Stimulated activated CD4-positive, alpha-beta T cell treated with anti-CD3 and anti-CD28 coated beads, Interleukin-2, amount 100 ng/mL, for 48 hours (primary cell): ENCODE data around the gene EPHA8.

ENCODE experiments used
- DNase-seq, 2 donors: peaks; one replicate each; pipeline ENCODE4 v3.0.0-alpha.2; 2020

EPHA8 gene

DNA sequence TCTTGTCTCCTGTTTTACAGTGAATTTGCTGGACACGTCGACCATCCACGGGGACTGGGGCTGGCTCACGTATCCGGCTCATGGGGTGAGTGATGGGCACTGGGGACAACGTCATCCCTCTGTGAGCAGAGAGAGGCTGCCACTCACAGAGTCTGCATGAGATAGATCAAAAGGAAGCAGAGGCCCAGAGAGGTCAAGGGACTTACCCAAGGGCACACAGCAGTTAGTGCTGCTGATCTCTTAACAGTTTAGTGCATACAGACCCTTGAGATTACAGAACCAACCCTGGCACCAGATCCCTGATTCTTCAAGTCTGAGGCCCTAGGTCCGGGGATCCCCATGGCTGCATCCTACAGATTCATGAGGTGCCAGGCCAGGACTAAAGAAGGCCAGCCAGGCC, 6.0 kb downstream of the EPHA8 start:
- no peak for DNase-seq

DNA sequence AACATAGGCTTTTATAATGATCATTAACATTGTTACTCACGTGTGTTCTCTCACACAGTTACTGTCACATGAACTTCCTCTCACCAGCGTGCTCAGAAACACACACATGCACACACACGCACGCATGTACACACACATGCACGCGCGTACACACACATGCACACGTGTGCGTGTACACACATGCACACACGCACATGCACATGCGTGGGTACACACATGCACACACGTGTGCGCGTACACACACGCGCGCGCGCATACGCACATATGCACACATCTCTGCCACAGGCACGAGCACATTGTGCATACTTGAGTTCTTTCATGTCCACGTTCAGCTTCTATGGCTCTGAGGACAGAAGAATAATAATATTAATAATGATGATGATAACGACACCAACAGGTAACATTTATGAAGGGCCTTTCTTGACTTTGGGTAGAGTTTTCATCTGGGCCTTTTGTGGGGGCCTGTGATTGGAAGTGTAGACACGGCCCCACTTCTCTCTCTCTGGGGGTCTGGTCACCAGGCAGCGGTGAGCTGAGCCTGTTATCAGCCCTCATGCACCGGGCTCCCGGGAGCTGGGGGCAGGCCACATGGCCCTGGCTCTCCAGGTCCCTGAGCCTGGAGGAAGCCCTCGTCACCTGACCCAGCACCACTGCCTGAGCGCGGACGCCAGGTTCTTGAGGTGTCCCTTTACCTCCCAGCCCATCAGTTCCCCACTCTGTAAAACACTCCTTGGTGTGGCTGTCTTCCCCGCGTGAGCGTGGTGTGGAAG, 7.0 kb downstream of the EPHA8 start:
- no peak for DNase-seq

DNA sequence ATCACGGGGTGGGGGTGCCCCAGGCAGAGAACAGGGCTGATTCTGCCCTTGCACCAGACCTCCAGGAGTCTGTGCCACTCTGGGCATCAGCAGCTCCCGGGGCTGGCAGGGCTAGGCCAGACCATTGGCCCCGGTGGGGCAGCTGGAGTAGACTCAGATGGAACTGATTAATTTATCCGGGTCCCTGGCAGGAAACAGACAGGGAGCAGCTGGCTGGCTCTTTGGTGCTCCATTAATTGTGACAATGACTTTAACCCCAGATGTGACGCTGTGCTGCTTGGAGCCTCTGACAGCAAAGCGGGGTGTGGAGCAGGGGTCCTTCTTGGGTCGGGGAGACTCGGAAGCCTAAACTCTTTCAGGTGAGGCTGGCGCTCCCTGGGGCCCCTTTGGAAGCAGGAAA, 9.5 kb downstream of the EPHA8 start:
- no peak for DNase-seq

DNA sequence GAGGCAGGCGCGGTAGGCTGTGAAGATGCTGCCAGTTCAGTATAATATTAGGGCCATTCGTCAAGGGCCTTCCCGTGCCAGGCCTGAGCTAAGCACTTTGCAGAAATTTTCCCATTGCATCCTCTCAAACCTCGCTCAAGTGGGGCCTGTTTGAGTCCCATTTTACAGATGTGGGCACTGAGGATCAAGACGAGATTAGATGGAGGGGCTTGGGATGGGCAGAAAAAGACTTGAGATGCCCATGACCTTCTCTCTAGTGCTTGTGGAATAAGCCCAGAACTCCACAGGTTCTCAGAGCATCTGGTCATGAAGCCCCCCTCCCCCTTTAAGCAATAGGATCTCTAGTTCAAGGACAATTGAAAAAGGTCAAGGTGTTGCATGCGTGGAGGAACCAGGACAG, 9.9 kb downstream of the EPHA8 start:
- no peak for DNase-seq

DNA sequence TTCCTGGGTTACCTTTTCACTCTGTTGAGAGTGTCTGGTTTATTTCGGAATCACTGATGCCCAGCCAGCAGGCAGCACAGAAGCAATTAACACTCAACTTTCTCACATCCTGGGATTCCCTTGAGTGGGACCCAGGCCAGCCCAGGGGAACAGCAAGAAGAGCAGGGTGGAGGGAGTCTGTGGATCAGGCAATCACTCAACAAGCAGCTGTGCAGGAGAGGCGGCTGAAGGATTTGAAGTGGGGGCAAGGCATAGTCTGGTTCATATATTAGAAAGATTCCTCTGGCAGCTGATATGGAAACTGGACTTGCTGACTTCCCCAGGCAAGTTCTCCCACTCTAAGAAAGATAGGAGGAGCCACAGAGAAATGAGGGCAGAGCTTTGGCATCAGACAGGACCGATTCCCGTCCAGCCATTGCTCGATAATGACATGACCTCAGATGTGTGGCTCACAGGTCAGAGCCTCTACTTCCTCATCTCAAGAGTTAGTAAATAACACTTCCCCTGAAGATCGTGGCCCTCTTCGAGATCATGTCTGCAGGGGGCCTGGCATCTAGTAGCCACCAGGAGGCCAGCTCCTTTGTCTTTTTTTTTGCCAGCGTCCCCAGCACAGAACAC, 12.4 kb downstream of the EPHA8 start:
- DNase-seq = no peak

DNA sequence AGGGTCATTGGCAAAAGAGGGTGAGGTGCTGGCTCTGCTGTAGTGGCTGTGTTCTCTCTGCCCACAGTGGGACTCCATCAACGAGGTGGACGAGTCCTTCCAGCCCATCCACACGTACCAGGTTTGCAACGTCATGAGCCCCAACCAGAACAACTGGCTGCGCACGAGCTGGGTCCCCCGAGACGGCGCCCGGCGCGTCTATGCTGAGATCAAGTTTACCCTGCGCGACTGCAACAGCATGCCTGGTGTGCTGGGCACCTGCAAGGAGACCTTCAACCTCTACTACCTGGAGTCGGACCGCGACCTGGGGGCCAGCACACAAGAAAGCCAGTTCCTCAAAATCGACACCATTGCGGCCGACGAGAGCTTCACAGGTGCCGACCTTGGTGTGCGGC, 12.9 kb downstream of the EPHA8 start:
- no peak for DNase-seq

DNA sequence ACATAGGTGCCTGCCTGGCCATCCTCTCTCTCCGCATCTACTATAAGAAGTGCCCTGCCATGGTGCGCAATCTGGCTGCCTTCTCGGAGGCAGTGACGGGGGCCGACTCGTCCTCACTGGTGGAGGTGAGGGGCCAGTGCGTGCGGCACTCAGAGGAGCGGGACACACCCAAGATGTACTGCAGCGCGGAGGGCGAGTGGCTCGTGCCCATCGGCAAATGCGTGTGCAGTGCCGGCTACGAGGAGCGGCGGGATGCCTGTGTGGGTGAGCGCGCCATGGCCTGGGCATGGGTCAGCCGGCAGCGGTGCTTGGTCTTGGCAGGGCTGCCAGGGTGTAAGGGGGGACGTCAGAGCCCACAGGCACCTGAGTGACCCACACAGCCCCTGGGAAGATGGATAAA, 13.3 kb downstream of the EPHA8 start:
- no peak for DNase-seq

DNA sequence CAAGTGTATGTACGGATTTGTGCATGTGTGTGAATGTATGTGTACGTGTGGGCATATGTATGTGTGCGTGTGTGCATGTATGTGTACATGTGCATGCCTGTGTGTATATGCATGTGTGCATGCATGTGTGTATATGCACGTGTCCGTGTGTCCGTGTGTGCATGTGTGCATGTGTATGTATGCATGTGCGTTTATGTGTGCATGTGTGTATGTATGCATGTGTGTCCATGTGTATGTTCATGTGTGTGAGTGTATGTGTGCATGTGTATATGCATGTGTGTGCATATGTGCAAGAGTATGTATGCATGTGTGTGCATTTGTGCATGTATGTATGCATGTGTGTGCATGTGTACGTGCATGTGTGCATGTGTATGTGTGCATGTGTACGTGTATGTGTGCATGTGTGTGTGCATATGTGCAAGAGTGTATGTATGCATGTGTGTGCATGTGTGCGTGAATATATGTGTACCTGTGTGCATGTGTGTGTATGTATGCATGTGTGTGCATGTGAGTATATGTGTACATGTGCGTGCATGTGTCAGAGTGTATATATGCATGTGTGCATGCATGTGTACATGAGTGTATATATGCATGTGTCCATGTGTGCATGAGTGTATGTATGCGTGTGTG, 15.6 kb downstream of the EPHA8 start:
- DNase-seq = no peak

DNA sequence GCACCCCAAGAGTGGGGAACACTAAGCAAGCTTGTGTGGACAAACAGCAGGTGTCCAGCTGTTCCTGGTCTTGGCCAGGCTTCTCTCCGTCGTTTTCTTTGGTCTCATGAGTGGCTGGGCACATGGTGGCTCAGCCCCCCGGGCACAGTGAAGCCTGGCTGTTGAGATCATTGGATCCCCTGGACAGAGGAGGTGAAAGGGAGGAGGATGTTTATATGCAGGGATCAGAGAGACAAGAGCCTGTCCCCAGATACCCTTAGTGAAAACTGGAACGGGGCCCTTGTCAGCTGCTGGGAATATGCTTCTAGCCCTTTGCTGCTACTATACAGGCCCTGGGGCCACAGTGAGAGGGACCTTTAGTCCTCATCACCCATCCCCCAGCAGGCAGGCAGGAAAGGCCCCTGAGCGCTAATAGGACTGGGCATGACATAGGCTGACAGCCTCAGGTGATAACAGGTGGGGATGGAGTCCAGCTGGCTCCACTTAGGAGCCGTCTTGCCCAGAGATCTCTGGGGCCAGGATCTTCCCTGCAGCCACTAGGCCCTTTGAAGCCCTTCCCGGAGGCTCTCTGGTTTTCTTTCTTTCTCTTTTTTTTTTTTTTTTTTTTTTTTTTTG, 16.4 kb downstream of the EPHA8 start:
- no peak for DNase-seq

DNA sequence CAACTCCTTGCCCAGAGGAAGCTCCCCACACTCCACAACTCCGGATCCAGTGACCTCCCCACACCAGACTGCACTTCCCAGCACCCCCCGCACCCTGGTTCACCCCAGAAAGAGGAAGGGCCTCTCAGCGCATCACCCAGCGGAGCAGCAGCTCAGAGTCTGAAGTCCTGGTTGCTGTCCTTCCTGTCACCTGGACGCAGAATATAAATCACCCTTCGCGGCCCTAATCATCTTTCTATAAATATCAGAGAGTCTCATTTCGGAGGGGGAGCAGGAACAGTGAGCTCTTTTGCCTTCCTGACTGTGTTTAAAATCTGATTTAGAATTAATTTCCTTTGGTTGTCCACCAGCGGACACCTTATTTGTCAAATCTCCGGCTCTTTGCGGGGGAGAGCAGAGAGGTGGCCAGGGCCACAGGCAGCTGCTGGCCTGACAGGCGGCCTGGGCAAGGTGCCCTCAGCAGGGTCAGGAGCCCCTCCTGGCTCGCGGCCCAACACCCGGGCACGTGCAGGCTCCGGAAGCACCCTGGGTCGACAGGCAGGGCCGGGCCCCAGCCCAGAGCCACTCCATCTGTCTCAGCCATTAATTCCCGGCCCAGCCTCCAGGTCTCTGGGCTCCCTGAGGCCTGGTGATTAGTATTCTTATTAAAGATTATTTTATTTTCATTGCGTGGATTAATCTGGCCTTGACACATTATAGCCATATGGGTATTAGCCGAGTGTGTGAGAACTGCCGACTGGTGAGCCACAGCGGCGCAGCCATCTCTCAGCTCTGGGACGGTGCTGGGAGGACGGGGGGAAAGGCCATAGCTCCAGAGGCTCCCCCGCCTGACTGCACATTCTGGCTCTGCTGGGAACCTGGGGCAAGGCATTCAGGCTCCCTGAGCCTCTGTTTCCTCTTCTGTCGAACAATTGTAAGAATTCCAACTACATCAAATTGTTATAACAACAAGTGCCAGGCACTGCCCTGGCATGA, 19.7 kb downstream of the EPHA8 start:
- no peak for DNase-seq

DNA sequence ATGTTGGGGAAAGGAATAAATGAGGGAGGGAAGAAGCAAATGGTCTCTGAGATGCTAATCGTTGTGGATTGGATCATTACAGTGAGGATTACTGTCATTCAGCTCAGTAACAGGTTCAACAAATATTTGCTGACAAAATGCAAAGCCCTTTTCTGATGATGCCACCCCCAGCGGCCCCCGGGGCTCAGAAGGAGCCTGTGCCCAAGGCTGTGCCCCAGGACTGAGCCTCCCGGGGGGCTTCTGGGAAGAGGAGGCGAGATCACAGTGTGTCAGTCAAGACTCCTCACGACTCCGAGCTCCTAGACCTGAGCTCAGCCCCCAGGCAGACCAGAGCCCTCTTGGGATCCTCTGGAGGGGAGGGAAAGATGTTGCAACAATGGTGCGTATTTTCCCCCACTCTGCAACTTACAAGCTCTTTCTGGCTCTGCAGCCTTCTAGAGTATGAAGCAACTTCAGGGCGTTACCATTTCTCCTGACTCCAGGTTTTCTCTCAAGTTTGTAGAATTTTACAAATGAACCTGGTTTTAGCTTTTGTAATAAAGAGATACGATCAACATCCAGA, 20.8 kb downstream of the EPHA8 start:
- DNase-seq = no peak

DNA sequence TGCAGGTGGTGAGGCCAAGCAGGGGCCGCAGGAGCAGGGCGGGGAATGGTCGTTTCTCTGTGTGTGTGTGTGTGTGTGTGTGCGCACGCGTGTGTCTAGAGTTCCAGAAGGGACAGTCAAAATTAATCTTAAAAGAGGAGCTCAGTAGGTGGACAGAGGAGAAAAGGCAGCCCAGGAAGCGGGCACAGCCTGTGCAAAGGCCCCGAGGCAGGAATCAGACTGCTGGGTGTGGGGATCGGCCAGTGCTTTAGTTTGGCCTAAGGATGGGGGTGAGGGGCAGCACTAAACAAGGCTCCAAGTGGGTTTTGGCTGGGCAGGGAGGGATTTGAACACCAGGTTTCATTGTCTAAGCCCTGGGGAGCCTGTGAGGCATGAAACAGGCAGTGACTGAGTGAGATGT, 21.7 kb downstream of the EPHA8 start:
- no peak for DNase-seq

DNA sequence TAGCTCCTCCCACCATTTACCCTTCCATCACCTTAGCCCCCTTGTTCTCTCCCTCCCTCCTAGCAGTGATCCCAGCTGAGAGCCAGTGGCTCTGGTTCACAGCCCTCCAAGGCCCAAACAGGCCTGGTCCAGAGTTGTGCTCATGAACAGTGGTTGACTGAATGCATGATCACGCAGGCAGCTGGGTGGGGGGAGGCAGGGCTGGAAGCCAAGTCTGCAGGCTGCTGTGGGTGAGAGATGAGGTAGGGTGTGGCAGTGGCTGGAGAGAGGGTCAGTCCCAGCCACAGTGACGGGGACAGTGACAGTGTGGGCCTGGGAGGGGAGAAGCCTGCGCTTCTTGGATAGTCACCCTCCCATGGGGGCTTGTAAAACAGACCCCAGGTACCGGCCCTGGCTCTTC, 22.2 kb downstream of the EPHA8 start:
- no peak for DNase-seq

DNA sequence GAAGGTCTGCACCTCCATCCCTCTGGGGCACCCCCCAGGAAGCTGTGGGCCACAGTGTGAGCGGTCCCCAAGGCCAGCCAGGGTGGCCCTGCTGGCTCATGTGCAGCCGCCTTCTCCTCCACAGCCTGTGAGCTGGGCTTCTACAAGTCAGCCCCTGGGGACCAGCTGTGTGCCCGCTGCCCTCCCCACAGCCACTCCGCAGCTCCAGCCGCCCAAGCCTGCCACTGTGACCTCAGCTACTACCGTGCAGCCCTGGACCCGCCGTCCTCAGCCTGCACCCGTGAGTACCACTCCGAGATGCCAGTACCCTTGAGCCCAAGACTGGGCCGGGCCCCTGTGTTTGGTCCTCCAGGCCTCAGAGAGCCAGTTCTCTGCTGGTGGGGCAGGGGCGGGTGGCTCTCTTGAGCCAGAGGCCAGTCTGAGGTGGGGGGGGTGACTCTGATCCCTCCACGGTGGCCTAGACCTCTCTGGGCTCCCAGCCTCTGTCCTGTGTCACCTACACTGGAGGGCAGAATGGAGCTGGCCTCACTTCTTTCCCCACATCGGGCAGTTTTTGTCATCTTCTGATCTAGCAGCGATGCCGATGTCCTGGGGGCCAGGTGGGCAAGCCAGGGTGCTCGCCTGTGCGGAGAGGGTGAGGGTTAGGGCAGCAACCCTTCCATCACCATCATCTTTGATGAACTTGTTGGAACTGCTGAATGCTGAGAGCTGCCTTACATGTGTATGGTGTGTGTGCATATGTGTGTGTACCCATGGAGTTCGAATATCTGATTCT, 23.3 kb downstream of the EPHA8 start:
- no peak for DNase-seq

DNA sequence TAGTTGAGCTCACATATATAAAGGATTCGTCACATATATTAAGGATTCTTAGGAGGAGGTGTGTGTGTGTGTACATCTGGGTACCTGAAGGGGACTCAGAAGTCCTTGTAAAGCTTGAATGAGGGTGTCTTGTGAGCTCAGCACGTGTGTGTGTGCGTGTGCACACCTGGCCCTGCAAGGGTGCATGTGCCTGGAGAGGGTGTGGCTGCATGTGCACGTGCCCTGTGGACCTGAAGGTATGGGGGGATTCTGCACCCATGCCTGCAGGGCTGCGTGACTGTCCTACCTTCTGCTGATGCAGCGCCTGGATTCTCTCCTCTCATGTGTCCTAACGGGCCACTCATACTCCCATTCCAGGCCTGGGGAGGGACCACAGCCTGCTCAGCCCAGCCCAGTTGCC, 24.0 kb downstream of the EPHA8 start:
- DNase-seq = no peak

DNA sequence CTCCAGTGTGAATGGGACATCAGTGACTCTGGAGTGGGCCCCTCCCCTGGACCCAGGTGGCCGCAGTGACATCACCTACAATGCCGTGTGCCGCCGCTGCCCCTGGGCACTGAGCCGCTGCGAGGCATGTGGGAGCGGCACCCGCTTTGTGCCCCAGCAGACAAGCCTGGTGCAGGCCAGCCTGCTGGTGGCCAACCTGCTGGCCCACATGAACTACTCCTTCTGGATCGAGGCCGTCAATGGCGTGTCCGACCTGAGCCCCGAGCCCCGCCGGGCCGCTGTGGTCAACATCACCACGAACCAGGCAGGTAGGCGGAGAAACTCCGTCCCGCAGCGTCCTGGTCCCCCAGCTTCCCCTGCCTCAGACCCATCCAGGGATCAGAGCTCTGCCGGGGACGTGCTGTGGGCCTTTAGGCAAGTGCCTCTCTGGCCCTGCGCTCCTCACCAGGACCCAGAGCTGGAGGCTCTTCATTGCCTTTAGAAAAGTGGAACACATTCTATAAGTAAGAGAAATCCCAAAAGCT, 25.7 kb downstream of the EPHA8 start:
- DNase-seq = no peak

DNA sequence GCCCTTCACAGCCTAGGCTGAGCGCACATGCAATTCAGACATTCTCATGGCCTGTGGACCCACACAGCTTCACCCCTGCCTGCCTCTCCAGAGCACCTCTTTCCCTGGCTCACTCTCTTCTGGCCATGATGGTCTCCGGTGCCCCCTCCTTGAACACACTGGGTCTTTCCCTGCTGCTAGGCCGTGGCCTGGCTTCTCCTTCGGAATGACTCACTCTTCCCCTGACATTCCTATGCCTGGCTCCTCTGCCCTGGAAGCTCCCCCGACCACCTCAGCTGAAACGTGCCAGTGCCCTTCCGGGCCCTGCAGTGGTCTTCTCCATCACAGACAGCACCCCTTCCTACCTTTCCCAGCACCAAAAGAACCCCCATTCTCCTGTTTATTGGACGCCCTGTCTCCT, 28.3 kb downstream of the EPHA8 start:
- no peak for DNase-seq

DNA sequence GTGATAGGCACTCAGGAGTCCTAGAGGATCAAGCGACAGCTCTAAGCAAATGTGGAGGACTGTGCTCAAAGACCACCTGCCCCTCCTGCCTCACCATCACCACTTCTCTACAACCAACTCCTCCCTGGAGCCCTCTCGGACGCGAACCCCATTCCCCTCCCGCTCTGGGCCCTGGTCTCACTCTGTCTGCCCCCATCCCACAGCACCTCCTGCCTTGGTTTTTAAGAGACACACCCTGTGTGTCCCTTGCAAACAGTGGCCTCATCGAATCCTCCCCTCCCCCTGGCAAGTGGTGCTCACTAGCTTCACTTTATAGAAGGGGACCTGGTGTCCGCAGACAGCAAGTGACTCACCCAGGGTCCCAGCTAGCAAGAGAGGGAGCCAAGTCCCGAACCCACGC, 28.8 kb downstream of the EPHA8 start:
- no peak for DNase-seq

DNA sequence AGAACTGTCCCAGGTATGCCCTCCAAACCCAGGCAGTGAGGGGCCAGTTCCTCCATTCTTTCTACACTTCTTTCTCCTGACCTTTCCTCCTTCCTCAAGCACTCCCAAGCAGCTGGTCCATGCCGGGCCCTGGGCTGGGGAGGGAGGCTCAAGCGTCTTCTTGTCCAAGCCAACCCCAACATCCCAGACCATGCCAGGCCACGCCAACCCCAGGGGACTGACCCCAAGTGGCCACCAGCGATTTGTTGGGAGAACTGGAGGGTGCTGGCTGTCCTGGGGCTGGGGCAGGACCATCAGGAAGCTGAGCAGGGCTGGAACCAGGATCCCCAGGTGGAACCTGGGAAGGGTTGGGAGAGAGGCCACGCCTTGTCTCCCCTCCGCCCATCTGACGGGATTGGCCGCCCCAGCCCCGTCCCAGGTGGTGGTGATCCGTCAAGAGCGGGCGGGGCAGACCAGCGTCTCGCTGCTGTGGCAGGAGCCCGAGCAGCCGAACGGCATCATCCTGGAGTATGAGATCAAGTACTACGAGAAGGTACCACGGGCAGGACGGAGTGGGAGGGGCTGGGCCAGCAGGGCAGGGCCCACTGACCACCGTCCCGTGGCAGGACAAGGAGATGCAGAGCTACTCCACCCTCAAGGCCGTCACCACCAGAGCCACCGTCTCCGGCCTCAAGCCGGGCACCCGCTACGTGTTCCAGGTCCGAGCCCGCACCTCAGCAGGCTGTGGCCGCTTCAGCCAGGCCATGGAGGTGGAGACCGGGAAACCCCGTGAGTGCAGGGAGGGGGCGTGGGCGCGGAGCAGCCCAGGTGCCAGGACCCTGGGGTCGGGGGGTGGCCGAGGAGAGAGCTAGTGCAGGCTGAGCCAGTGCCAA, 29.9 kb downstream of the EPHA8 start:
- no peak for DNase-seq

DNA sequence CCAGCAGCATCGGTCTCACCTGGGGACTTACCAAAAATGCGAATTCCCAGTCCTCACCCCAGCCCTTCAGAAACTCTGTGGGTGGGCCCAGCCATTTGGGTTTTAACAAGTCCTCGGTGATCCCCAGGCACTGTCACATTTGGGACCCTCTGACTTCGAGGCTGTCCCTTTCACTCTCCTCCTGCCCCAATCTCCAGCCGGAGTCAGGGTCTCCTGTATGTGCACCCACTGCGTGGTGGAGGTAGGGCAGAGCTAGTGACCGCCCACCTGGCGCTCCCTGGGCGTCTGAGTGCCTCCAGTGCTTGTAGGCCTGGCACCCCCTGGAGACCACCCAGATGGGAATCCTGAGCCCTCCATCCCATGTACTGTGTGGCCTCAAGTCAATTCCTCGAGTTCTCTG, 31.1 kb downstream of the EPHA8 start:
- no peak for DNase-seq
